Breast epithelium (tissue), 4 donors: ENCODE results near the gene SARM1. TPM values are rescaled to one million over a fixed set of nuclear protein-coding genes. Genes with fewer than 3 reads are reported as not detected.

Experiments used
- DNase-seq, 2 donors: peaks; one replicate each; pipeline ENCODE4 v3.0.0-alpha.2; 2019; ENCODE audit warnings: low spot score in 2 of 2
- H3K27ac ChIP-seq, 2 donors: fragments of 200-600 bp; sonication (generic) in 1 of 2; one replicate each; pipeline ENCODE4 v1.5.1; 2016 to 2019; ENCODE audit warnings: mild to moderate bottlenecking in 1 of 2
- H3K27me3 ChIP-seq, 2 donors: fragments of 200-600 bp; sonication (generic) in 1 of 2; one replicate each; pipeline versions ENCODE4 v1.5.1 to v1.6.0; 2017 to 2019; ENCODE audit warnings: control low read depth in 1 of 2, mild to moderate bottlenecking in 1 of 2
- H3K36me3 ChIP-seq: fragments of 200-600 bp; one replicate; pipeline ENCODE4 v1.5.1; 2019
- H3K4me1 ChIP-seq, 2 donors: fragments of 200-600 bp; sonication (generic); one replicate each; pipeline ENCODE4 v1.5.1; 2016 to 2019; ENCODE audit warnings: control low read depth in 1 of 2
- H3K4me3 ChIP-seq, 3 donors: fragments of 200-600 bp; sonication (generic); 1 replicate in 2 of 3; 2 replicates in 1 of 3; pipeline ENCODE4 v1.5.1; 2016 to 2019; ENCODE audit warnings: mild to moderate bottlenecking in 3 of 3, moderate library complexity in 2 of 3
- H3K9me3 ChIP-seq, 2 donors: fragments of 200-600 bp; sonication (generic) in 1 of 2; one replicate each; pipeline ENCODE4 v1.5.1; 2016 to 2019; ENCODE audit warnings: control low read depth in 1 of 2
- POLR2A ChIP-seq: fragments of 450-650 bp; IDR thresholded peaks from one replicate; pipeline ENCODE4 v1.6.1; 2016; ENCODE audit warnings: antibody characterized with exemption, mild to moderate bottlenecking, moderate library complexity
- POLR2AphosphoS5 ChIP-seq, 3 donors: sonication (generic); formaldehyde crosslinking; IDR thresholded peaks; one replicate each; pipeline ENCODE4 v1.6.1; 2017; ENCODE audit warnings: antibody characterized with exemption in 3 of 3
- intact Hi-C: fragments of 100-400 bp; cut with DNase I; formaldehyde crosslinking; loops from one replicate; pipeline ENCODE4 v1.15.1; 2023; ENCODE audit warnings: low total_unique reads
- total RNA-seq, 3 donors: library from RNA; depleted of rRNA; stranded (reverse); fragments of >200 nt; gene quantifications; one replicate each; pipeline ENCODE4 v1.1.0, GENCODE V29; 2016
- TF ChIP-seq, protein P1 (sequence below), 3 donors: fragments of 450-650 bp; IDR thresholded peaks; one replicate each; pipeline ENCODE4 v1.5.1; 2016 to 2017; ENCODE audit warnings: antibody characterized with exemption in 3 of 3, mild to moderate bottlenecking in 3 of 3, moderate library complexity in 3 of 3

Gene SARM1
- total RNA-seq, 3 donors from 2014 or later = 6.4 to 14.3 (median 13.8) TPM

GRCh38 chr17:28341516-28341915 is 30.0 kb upstream of the SARM1 start:
- TF ChIP-seq, protein P1, sequence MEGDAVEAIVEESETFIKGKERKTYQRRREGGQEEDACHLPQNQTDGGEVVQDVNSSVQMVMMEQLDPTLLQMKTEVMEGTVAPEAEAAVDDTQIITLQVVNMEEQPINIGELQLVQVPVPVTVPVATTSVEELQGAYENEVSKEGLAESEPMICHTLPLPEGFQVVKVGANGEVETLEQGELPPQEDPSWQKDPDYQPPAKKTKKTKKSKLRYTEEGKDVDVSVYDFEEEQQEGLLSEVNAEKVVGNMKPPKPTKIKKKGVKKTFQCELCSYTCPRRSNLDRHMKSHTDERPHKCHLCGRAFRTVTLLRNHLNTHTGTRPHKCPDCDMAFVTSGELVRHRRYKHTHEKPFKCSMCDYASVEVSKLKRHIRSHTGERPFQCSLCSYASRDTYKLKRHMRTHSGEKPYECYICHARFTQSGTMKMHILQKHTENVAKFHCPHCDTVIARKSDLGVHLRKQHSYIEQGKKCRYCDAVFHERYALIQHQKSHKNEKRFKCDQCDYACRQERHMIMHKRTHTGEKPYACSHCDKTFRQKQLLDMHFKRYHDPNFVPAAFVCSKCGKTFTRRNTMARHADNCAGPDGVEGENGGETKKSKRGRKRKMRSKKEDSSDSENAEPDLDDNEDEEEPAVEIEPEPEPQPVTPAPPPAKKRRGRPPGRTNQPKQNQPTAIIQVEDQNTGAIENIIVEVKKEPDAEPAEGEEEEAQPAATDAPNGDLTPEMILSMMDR (IDR thresholded peaks at IDR 0.05) = no peak
- TF ChIP-seq POLR2A (no peak), POLR2AphosphoS5 (IDR thresholded peaks at IDR 0.05) (no peak)
- peaks cover 0 to 8% of the 10 kb centered on the region in 2 donors for H3K4me1 ChIP-seq
- peaks cover 6% of the 10 kb centered on the region for H3K36me3 ChIP-seq
- H3K4me3 ChIP-seq = no peak overlapping the region
- H3K27ac ChIP-seq = no peak overlapping the region
- no peaks in the 10 kb centered on the region for H3K27me3 ChIP-seq
- no peak for DNase-seq
- intact Hi-C loops = no loop called here
- no peaks in the 10 kb centered on the region for H3K9me3 ChIP-seq

- Histone ChIP-seq H3K4me3 (no peak overlapping the region), H3K27ac (no peak overlapping the region), H3K9me3 (no peaks in the 10 kb centered on the region), H3K36me3 (peaks cover 6% of the 10 kb centered on the region), H3K4me1 (peaks cover 0 to 16% of the 10 kb centered on the region in 2 donors), H3K27me3 (no peaks in the 10 kb centered on the region)
- DNase-seq = no peak
- intact Hi-C loops = no loop called here
- TF ChIP-seq, protein P1 (IDR thresholded peaks at IDR 0.05) = no peak
Measured at GRCh38 chr17:28342313-28342712, 29.2 kb upstream of the SARM1 start.

- intact Hi-C loops = no loop called here
- Histone ChIP-seq H3K4me3 (no peak overlapping the region), H3K27ac (peak overlapping the region in 1 of 2 donors; percentile 8), H3K9me3 (no peaks in the 10 kb centered on the region), H3K36me3 (peaks cover 6% of the 10 kb centered on the region), H3K4me1 (peaks cover 3 to 17% of the 10 kb centered on the region in 2 donors), H3K27me3 (no peaks in the 10 kb centered on the region)
- DNase-seq = no peak
- TF ChIP-seq POLR2AphosphoS5 (IDR thresholded peaks at IDR 0.05) = no peak
- TF ChIP-seq, protein P1 (IDR thresholded peaks at IDR 0.05) = no peak
- no peak for TF ChIP-seq POLR2A
Measured at GRCh38 chr17:28343491-28343932, 28.0 kb upstream of the SARM1 start.

DNA sequence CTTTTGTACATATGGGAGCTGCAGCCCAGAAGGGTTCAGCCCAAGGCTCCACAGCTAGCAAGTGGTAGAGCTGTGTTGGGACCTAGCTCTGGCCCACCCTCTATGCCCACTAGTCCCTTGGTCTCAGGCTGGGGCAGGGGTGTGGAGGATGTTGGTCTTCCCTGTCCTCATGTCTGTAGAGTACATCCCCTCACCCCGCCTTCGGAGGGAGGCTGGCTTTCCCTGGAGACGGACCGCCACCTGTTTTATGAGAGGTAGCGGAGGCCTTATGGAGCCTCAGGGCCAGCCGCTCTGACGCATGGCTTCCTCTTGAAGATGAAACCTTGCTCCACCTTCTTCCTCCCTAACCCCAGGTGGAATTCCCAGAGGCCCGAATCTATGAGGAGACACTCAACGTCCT is 27.5 kb upstream of the SARM1 start:
- Histone ChIP-seq H3K4me3 (no peak overlapping the region), H3K27me3 (no peaks in the 10 kb centered on the region), H3K36me3 (peaks cover 6% of the 10 kb centered on the region), H3K9me3 (no peaks in the 10 kb centered on the region), H3K4me1 (peaks cover 3 to 17% of the 10 kb centered on the region in 2 donors), H3K27ac (no peak overlapping the region)
- TF ChIP-seq, protein P1 (IDR thresholded peaks at IDR 0.05) = no peak
- no peak for TF ChIP-seq POLR2AphosphoS5 (IDR thresholded peaks at IDR 0.05)
- TF ChIP-seq POLR2A = no peak
- DNase-seq = no peak
- intact Hi-C loops = no loop called here

GRCh38 chr17:28344435-28344901 is 27.0 kb upstream of the SARM1 start:
- Histone ChIP-seq H3K9me3 (no peaks in the 10 kb centered on the region), H3K36me3 (peaks cover 6% of the 10 kb centered on the region)
- TF ChIP-seq POLR2AphosphoS5 (IDR thresholded peaks at IDR 0.05) (no peak), POLR2A (no peak)
- TF ChIP-seq, protein P1 (IDR thresholded peaks at IDR 0.05) = no peak

More at GRCh38 chr17:28344435-28344901, 27.0 kb upstream of the SARM1 start:
- intact Hi-C loops = no loop called here
- Histone ChIP-seq H3K4me3 (no peak overlapping the region), H3K27me3 (no peaks in the 10 kb centered on the region), H3K4me1 (peaks cover 3 to 17% of the 10 kb centered on the region in 2 donors), H3K27ac (no peak overlapping the region)
- DNase-seq = no peak
